Activated CD4-positive, CD25-positive, alpha-beta regulatory T cell (primary cell): ENCODE measurements around the gene REEP6.
A peak's percentile ranks its signal among the peaks of the same experiment; 100 is the strongest.

Experiments used
- DNase-seq, 4 experiments: peaks; one replicate each; lab custom pipeline; 2025; lab: John Stamatoyannopoulos, UW

The REEP6 gene

GRCh38 chr19:1491114-1491848 is at the start of gene REEP6:
Gene REEP6 (plus strand): TSS chr19:1491181. CDS start chr19:1491270, 89 bp downstream.
- DNase-seq: no peak

GRCh38 chr19:1441677-1442438 is 49.1 kb upstream of the REEP6 start:
- DNase-seq: no peak

GRCh38 chr19:1445185-1445931 is 45.6 kb upstream of the REEP6 start:
- DNase-seq: peak; percentile 58 to 68 (median 61)

- no peak for DNase-seq
Measured at GRCh38 chr19:1445932-1446712, 44.9 kb upstream of the REEP6 start.

GRCh38 chr19:1446713-1447481 is 44.1 kb upstream of the REEP6 start:
- no peak for DNase-seq

- DNase-seq: no peak
Measured at GRCh38 chr19:1447504-1447903, 43.5 kb upstream of the REEP6 start.

- DNase-seq: no peak
Measured at GRCh38 chr19:1447944-1448343, 43.0 kb upstream of the REEP6 start.

- DNase-seq: no peak
Measured at GRCh38 chr19:1449467-1450442, 41.2 kb upstream of the REEP6 start, which contains the start of gene APC2. Gene APC2 (plus strand): TSS chr19:1450121. CDS start chr19:1453002, 2,881 bp downstream.

GRCh38 chr19:1450735-1451731 is 39.9 kb upstream of the REEP6 start:
- no peak for DNase-seq

- no peak for DNase-seq
Measured at GRCh38 chr19:1451916-1452801, 38.8 kb upstream of the REEP6 start.

GRCh38 chr19:1452802-1453524 is 38.0 kb upstream of the REEP6 start:
- DNase-seq: no peak

- DNase-seq: no peak
Measured at GRCh38 chr19:1453525-1454364, 37.2 kb upstream of the REEP6 start.

- DNase-seq: no peak
Measured at GRCh38 chr19:1455002-1455335, 36.0 kb upstream of the REEP6 start.

- DNase-seq: no peak
Measured at GRCh38 chr19:1455336-1456120, 35.5 kb upstream of the REEP6 start.
